Effector memory CD8-positive, alpha-beta T cell (primary cell): ENCODE results near the gene TTLL5.

ENCODE experiments used
- ATAC-seq: fragments of 150-1000 bp; cut with Tn5 transposase; replicated peaks from 2 replicates; pipeline ENCODE4 v1.10.0; 2021; ENCODE audit warnings: mild to moderate bottlenecking, moderate library complexity
- DNase-seq, 3 experiments: peaks; one replicate each; pipeline ENCODE4 v3.0.0; 2021
- H3K27ac Mint-ChIP-seq, 2 donors: one replicate each; pipeline ENCODE4 v1.8.0; 2022; ENCODE audit warnings: mild to moderate bottlenecking in 2 of 2, mixed read lengths in 2 of 2, moderate library complexity in 2 of 2
- H3K27me3 Mint-ChIP-seq, 2 donors: one replicate each; pipeline ENCODE4 v1.8.0; 2022; ENCODE audit warnings: mixed read lengths in 2 of 2
- H3K36me3 Mint-ChIP-seq: one replicate; pipeline ENCODE4 v1.8.0; 2022; ENCODE audit warnings: mild to moderate bottlenecking, moderate library complexity, mixed read lengths; ENCODE audit not compliant: insufficient read depth
- H3K4me1 Mint-ChIP-seq, 2 donors: one replicate each; pipeline ENCODE4 v1.8.0; 2022; ENCODE audit warnings: low read depth in 2 of 2, mixed read lengths in 2 of 2
- H3K4me3 Mint-ChIP-seq, 2 donors: one replicate each; pipeline ENCODE4 v1.8.0; 2022; ENCODE audit warnings: mild to moderate bottlenecking in 2 of 2, mixed read lengths in 2 of 2, moderate library complexity in 2 of 2
- H3K9me3 Mint-ChIP-seq, 2 donors: one replicate each; pipeline ENCODE4 v1.8.0; 2022; ENCODE audit warnings: mixed read lengths in 2 of 2

Gene TTLL5

GRCh38 chr14:75715926-75716780 is 55.1 kb downstream of the TTLL5 start:
- no peaks in the 10 kb centered on the region for H3K4me1 Mint-ChIP-seq
- no peaks in the 10 kb centered on the region for H3K27me3 Mint-ChIP-seq
- no peak overlapping the region for H3K27ac Mint-ChIP-seq
- H3K9me3 Mint-ChIP-seq, result no peaks in the 10 kb centered on the region
- no peak overlapping the region for H3K4me3 Mint-ChIP-seq
- ATAC-seq (no peak), DNase-seq (no peak)
- H3K36me3 Mint-ChIP-seq, result peaks cover 4% of the 10 kb centered on the region

- Mint-ChIP-seq H3K4me1 (no peaks in the 10 kb centered on the region), H3K36me3 (peaks cover 4% of the 10 kb centered on the region)
These were observed 56.7 kb downstream of the TTLL5 start for GRCh38 chr14:75717729-75718128.

GRCh38 chr14:75718199-75718598 is 57.2 kb downstream of the TTLL5 start:
- DNase-seq (no peak), ATAC-seq (no peak)
- Mint-ChIP-seq H3K36me3 (peaks cover 4% of the 10 kb centered on the region), H3K4me1 (no peaks in the 10 kb centered on the region), H3K4me3 (no peak overlapping the region), H3K27ac (no peak overlapping the region), H3K9me3 (no peaks in the 10 kb centered on the region), H3K27me3 (no peaks in the 10 kb centered on the region)

More at GRCh38 chr14:75717729-75718128, 56.7 kb downstream of the TTLL5 start:
- Mint-ChIP-seq H3K27ac (no peak overlapping the region), H3K4me3 (no peak overlapping the region), H3K27me3 (no peaks in the 10 kb centered on the region), H3K9me3 (no peaks in the 10 kb centered on the region)
- DNase-seq (no peak), ATAC-seq (no peak)

- H3K9me3 Mint-ChIP-seq, result no peaks in the 10 kb centered on the region
- DNase-seq (no peak), ATAC-seq (no peak)
- no peak overlapping the region for H3K27ac Mint-ChIP-seq
- no peaks in the 10 kb centered on the region for H3K27me3 Mint-ChIP-seq
- no peak overlapping the region for H3K4me3 Mint-ChIP-seq
- peaks cover 4% of the 10 kb centered on the region for H3K36me3 Mint-ChIP-seq
- peaks cover 4 to 5% of the 10 kb centered on the region in 2 donors for H3K4me1 Mint-ChIP-seq
These were observed 59.1 kb downstream of the TTLL5 start for GRCh38 chr14:75720116-75720515.

- H3K27ac Mint-ChIP-seq, result no peak overlapping the region
- H3K4me1 Mint-ChIP-seq, result peaks cover 4 to 5% of the 10 kb centered on the region in 2 donors
- no peaks in the 10 kb centered on the region for H3K9me3 Mint-ChIP-seq
- H3K27me3 Mint-ChIP-seq, result no peaks in the 10 kb centered on the region
- ATAC-seq, result no peak
- DNase-seq, result no peak
- no peak overlapping the region for H3K4me3 Mint-ChIP-seq
- peaks cover 4% of the 10 kb centered on the region for H3K36me3 Mint-ChIP-seq
These were observed 59.9 kb downstream of the TTLL5 start for GRCh38 chr14:75720842-75721498.

GRCh38 chr14:75723716-75724115 is 62.7 kb downstream of the TTLL5 start:
- Mint-ChIP-seq H3K4me3 (no peak overlapping the region), H3K27ac (no peak overlapping the region), H3K4me1 (peaks cover 4 to 5% of the 10 kb centered on the region in 2 donors), H3K27me3 (no peaks in the 10 kb centered on the region), H3K36me3 (peaks cover under 1% of the 10 kb centered on the region), H3K9me3 (no peaks in the 10 kb centered on the region)
- DNase-seq (no peak), ATAC-seq (no peak)

- DNase-seq (no peak), ATAC-seq (no peak)
- no peak overlapping the region for H3K27ac Mint-ChIP-seq
- no peak overlapping the region for H3K4me3 Mint-ChIP-seq
- H3K36me3 Mint-ChIP-seq, result no peaks in the 10 kb centered on the region
- H3K4me1 Mint-ChIP-seq, result peaks cover 4 to 5% of the 10 kb centered on the region in 2 donors
- no peaks in the 10 kb centered on the region for H3K9me3 Mint-ChIP-seq
- H3K27me3 Mint-ChIP-seq, result no peaks in the 10 kb centered on the region
These were observed 63.6 kb downstream of the TTLL5 start for GRCh38 chr14:75724414-75725204.

- no peaks in the 10 kb centered on the region for H3K36me3 Mint-ChIP-seq
- DNase-seq, result no peak
These were observed 64.4 kb downstream of the TTLL5 start for GRCh38 chr14:75725481-75725880.

GRCh38 chr14:75726321-75726720 is 65.3 kb downstream of the TTLL5 start:
- Mint-ChIP-seq H3K27me3 (no peaks in the 10 kb centered on the region), H3K9me3 (no peaks in the 10 kb centered on the region), H3K27ac (no peak overlapping the region), H3K4me1 (peaks cover 4 to 5% of the 10 kb centered on the region in 2 donors), H3K4me3 (no peak overlapping the region), H3K36me3 (no peaks in the 10 kb centered on the region)
- ATAC-seq, result no peak
- DNase-seq, result no peak

More at GRCh38 chr14:75725481-75725880, 64.4 kb downstream of the TTLL5 start:
- no peaks in the 10 kb centered on the region for H3K9me3 Mint-ChIP-seq
- H3K27me3 Mint-ChIP-seq, result no peaks in the 10 kb centered on the region
- H3K27ac Mint-ChIP-seq, result no peak overlapping the region
- no peak overlapping the region for H3K4me3 Mint-ChIP-seq
- H3K4me1 Mint-ChIP-seq, result peaks cover 4 to 5% of the 10 kb centered on the region in 2 donors
- ATAC-seq, result no peak

GRCh38 chr14:75727124-75727523 is 66.1 kb downstream of the TTLL5 start:
- Mint-ChIP-seq H3K4me3 (no peak overlapping the region), H3K4me1 (peaks cover 4 to 5% of the 10 kb centered on the region in 2 donors), H3K9me3 (no peaks in the 10 kb centered on the region), H3K36me3 (no peaks in the 10 kb centered on the region), H3K27me3 (no peaks in the 10 kb centered on the region), H3K27ac (no peak overlapping the region)
- ATAC-seq (no peak), DNase-seq (no peak)

- DNase-seq, result no peak
- H3K4me1 Mint-ChIP-seq, result no peaks in the 10 kb centered on the region
These were observed 71.8 kb downstream of the TTLL5 start for GRCh38 chr14:75732888-75733287.

GRCh38 chr14:75734854-75735253 is 73.8 kb downstream of the TTLL5 start:
- no peaks in the 10 kb centered on the region for H3K27me3 Mint-ChIP-seq
- no peaks in the 10 kb centered on the region for H3K9me3 Mint-ChIP-seq
- H3K4me1 Mint-ChIP-seq, result no peaks in the 10 kb centered on the region
- no peak for DNase-seq
- no peak overlapping the region for H3K4me3 Mint-ChIP-seq
- peaks cover 6% of the 10 kb centered on the region for H3K36me3 Mint-ChIP-seq
- no peak overlapping the region for H3K27ac Mint-ChIP-seq
- ATAC-seq, result no peak

More at GRCh38 chr14:75732888-75733287, 71.8 kb downstream of the TTLL5 start:
- no peak overlapping the region for H3K27ac Mint-ChIP-seq
- no peaks in the 10 kb centered on the region for H3K27me3 Mint-ChIP-seq
- peaks cover 4% of the 10 kb centered on the region for H3K36me3 Mint-ChIP-seq
- H3K4me3 Mint-ChIP-seq, result no peak overlapping the region
- no peak for ATAC-seq
- no peaks in the 10 kb centered on the region for H3K9me3 Mint-ChIP-seq

- Mint-ChIP-seq H3K27me3 (no peaks in the 10 kb centered on the region), H3K4me1 (no peaks in the 10 kb centered on the region), H3K4me3 (no peak overlapping the region), H3K9me3 (no peaks in the 10 kb centered on the region), H3K36me3 (peaks cover 6% of the 10 kb centered on the region), H3K27ac (no peak overlapping the region)
- ATAC-seq, result no peak
- DNase-seq, result no peak
These were observed 75.9 kb downstream of the TTLL5 start for GRCh38 chr14:75736845-75737485.
